ENCODE results near the gene ADCK1.
"Not testable (repeated sequence)": the region's sequence is repeated elsewhere in the genome, so short reads cannot be mapped to it uniquely, and the experiment has no call there.

ADCK1 gene

GRCh38 chr14:77950371-77951063 is 150.6 kb downstream of the ADCK1 start:
- H3K9ac ChIP-seq (ENCODE audit: low read depth, low read length) = no peak overlapping the region
- H3K9me3 ChIP-seq (ENCODE audit: control insufficient read depth, insufficient read depth, low read length) = peaks cover 4% of the 10 kb centered on the region; the same call in 1 of the 2 replicates
- H3K4me1 ChIP-seq (ENCODE audit: insufficient read depth, low read length) = no peaks in the 10 kb centered on the region
- H3K36me3 ChIP-seq (ENCODE audit: insufficient read depth, low read length) = no peaks in the 10 kb centered on the region

DNA sequence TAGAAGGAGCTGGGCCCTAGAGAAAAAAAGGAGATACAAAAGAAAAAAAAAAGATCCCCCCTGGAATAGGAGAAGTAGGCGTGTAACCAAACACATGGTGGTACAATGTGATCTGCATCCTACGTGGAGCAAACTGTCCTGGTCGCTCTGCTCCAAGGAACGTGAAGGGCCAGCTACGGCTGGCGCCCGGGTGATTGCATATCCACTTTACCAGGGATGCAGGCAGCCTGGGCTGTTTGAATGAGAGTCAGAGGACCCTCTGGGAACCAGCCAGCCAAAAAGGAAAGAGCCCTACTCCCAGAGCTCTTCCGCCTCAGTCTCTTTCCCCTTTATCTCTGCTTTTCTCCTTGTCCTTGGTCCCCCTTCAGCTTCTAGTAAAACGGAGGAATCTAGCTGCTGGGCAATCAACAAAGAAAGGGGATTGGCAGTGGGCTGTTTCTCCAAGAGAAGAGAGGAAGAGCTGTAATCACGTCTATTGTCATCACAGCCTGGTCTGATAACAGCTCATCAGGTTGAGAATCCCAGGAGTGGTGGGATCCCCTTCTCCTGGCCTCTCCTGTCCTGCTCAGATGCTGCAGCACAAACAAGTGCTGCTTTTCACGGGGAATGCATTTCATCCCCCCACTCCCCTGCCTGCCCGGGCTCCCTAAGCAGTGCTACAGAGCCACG is 156.0 kb downstream of the ADCK1 start:
- H3K9ac ChIP-seq (ENCODE audit: low read depth, low read length) = no peak overlapping the region
- no peaks in the 10 kb centered on the region for H3K4me1 ChIP-seq (ENCODE audit: insufficient read depth, low read length)
- H3K36me3 ChIP-seq (ENCODE audit: insufficient read depth, low read length) = no peaks in the 10 kb centered on the region
- H3K9me3 ChIP-seq (ENCODE audit: control insufficient read depth, insufficient read depth, low read length) = 0 out of 2 replicates have a peak, but pooled peaks cover 2% of the 10 kb centered on the region

DNA sequence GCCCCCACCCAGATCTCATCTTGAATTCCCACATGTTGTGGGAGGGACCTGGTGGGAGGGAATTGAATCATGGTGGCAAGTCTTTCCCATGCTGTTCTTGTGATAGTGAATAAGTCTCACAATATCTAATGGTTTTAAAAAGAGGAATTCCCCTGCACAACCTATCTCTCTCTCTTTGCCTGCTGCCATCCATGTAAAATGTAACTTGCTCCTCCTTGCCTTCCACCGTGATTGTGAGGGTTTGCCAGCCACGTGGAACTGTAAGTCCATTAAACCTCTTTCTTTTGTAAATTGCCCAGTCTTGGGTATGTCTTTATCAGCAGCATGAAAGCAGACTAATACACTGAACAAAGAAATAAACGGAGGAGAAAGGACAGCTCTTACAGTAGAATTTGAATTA is 159.8 kb downstream of the ADCK1 start:
- H3K36me3 ChIP-seq (ENCODE audit: insufficient read depth, low read length); H3K4me1 ChIP-seq (ENCODE audit: insufficient read depth, low read length); H3K9ac ChIP-seq (ENCODE audit: low read depth, low read length); H3K9me3 ChIP-seq (ENCODE audit: control insufficient read depth, insufficient read depth, low read length): not testable (repeated sequence)

- Histone ChIP-seq H3K36me3 (ENCODE audit: insufficient read depth, low read length) (no peaks in the 10 kb centered on the region), H3K9ac (ENCODE audit: low read depth, low read length) (no peak overlapping the region), H3K4me1 (ENCODE audit: insufficient read depth, low read length) (no peaks in the 10 kb centered on the region), H3K9me3 (ENCODE audit: control insufficient read depth, insufficient read depth, low read length) (0 out of 2 replicates have a peak, but pooled peaks cover 2% of the 10 kb centered on the region)
Observed at GRCh38 chr14:77961847-77962580, 162.1 kb downstream of the ADCK1 start.

- no peaks in the 10 kb centered on the region for H3K36me3 ChIP-seq (ENCODE audit: insufficient read depth, low read length)
- no peaks in the 10 kb centered on the region for H3K4me1 ChIP-seq (ENCODE audit: insufficient read depth, low read length)
- H3K9ac ChIP-seq (ENCODE audit: low read depth, low read length) = no peak overlapping the region
- H3K9me3 ChIP-seq (ENCODE audit: control insufficient read depth, insufficient read depth, low read length) = 0 out of 2 replicates have a peak, but pooled peaks cover 2% of the 10 kb centered on the region
Observed at GRCh38 chr14:77962731-77963520, 163.0 kb downstream of the ADCK1 start.

GRCh38 chr14:77964586-77964985 is 164.7 kb downstream of the ADCK1 start:
- no peak overlapping the region for H3K9ac ChIP-seq (ENCODE audit: low read depth, low read length)
- no peaks in the 10 kb centered on the region for H3K36me3 ChIP-seq (ENCODE audit: insufficient read depth, low read length)
- H3K9me3 ChIP-seq (ENCODE audit: control insufficient read depth, insufficient read depth, low read length) = 0 out of 2 replicates have a peak, but pooled peaks cover 2% of the 10 kb centered on the region
- no peaks in the 10 kb centered on the region for H3K4me1 ChIP-seq (ENCODE audit: insufficient read depth, low read length)

GRCh38 chr14:77965050-77965449 is 165.1 kb downstream of the ADCK1 start:
- Histone ChIP-seq H3K36me3 (ENCODE audit: insufficient read depth, low read length) (no peaks in the 10 kb centered on the region), H3K4me1 (ENCODE audit: insufficient read depth, low read length) (no peaks in the 10 kb centered on the region), H3K9ac (ENCODE audit: low read depth, low read length) (no peak overlapping the region), H3K9me3 (ENCODE audit: control insufficient read depth, insufficient read depth, low read length) (no peaks in the 10 kb centered on the region)

GRCh38 chr14:77965919-77966435 is 166.1 kb downstream of the ADCK1 start:
- H3K9ac ChIP-seq (ENCODE audit: low read depth, low read length) = peak overlapping the region; percentile 65; the same call in 1 of the 2 replicates
- H3K4me1 ChIP-seq (ENCODE audit: insufficient read depth, low read length) = no peaks in the 10 kb centered on the region
- H3K9me3 ChIP-seq (ENCODE audit: control insufficient read depth, insufficient read depth, low read length) = no peaks in the 10 kb centered on the region
- no peaks in the 10 kb centered on the region for H3K36me3 ChIP-seq (ENCODE audit: insufficient read depth, low read length)

DNA sequence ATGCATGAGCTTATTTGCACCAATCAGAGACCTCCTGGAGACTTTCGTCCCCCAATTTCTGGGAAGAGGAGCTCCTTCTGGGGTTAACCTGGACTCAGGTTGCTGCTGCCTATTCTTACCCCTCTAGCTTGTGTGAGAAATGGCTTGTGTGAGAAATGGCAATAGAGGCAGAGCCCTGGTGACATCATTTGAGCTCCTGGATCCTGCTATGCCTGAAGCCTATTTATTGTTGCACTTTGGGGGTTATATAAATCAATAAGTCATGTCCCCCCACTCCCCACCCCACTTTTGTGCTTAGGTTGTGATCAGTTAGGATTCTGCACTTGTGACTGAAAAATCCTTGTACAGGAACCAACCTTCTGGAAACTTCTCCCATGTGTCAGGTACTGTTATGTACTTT is 167.2 kb downstream of the ADCK1 start:
- H3K9me3 ChIP-seq (ENCODE audit: control insufficient read depth, insufficient read depth, low read length) = no peaks in the 10 kb centered on the region
- no peaks in the 10 kb centered on the region for H3K36me3 ChIP-seq (ENCODE audit: insufficient read depth, low read length)
- no peak overlapping the region for H3K9ac ChIP-seq (ENCODE audit: low read depth, low read length)
- H3K4me1 ChIP-seq (ENCODE audit: insufficient read depth, low read length) = no peaks in the 10 kb centered on the region

- no peaks in the 10 kb centered on the region for H3K4me1 ChIP-seq (ENCODE audit: insufficient read depth, low read length)
- H3K9ac ChIP-seq (ENCODE audit: low read depth, low read length) = no peak overlapping the region
- H3K9me3 ChIP-seq (ENCODE audit: control insufficient read depth, insufficient read depth, low read length) = no peaks in the 10 kb centered on the region
- no peaks in the 10 kb centered on the region for H3K36me3 ChIP-seq (ENCODE audit: insufficient read depth, low read length)
Observed at GRCh38 chr14:77970646-77971045, 170.7 kb downstream of the ADCK1 start.

- no peaks in the 10 kb centered on the region for H3K36me3 ChIP-seq (ENCODE audit: insufficient read depth, low read length)
- no peaks in the 10 kb centered on the region for H3K4me1 ChIP-seq (ENCODE audit: insufficient read depth, low read length)
- H3K9me3 ChIP-seq (ENCODE audit: control insufficient read depth, insufficient read depth, low read length) = no peaks in the 10 kb centered on the region
- no peak overlapping the region for H3K9ac ChIP-seq (ENCODE audit: low read depth, low read length)
Observed at GRCh38 chr14:77973246-77973645, 173.3 kb downstream of the ADCK1 start.

DNA sequence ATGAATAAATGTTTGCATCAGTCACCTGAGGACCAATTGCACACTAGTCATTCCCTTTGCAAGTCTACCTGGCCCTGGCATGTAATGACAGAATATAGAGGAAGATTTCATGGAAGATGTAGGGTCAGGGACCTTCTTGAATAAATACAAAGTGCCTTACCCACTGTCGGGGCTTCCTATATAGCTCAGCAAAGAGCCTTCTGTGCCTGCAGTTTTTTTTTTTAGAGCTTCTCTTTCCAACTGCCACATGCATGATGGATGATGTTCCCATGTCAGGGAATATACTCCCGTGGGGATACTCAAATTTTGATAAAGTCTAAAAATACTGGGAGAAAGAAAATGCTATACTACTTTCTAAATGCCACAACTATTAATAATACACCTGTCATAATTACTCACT is 176.7 kb downstream of the ADCK1 start:
- H3K4me1 ChIP-seq (ENCODE audit: insufficient read depth, low read length) = no peaks in the 10 kb centered on the region
- H3K9me3 ChIP-seq (ENCODE audit: control insufficient read depth, insufficient read depth, low read length) = no peaks in the 10 kb centered on the region
- H3K36me3 ChIP-seq (ENCODE audit: insufficient read depth, low read length) = no peaks in the 10 kb centered on the region
- no peak overlapping the region for H3K9ac ChIP-seq (ENCODE audit: low read depth, low read length)

DNA sequence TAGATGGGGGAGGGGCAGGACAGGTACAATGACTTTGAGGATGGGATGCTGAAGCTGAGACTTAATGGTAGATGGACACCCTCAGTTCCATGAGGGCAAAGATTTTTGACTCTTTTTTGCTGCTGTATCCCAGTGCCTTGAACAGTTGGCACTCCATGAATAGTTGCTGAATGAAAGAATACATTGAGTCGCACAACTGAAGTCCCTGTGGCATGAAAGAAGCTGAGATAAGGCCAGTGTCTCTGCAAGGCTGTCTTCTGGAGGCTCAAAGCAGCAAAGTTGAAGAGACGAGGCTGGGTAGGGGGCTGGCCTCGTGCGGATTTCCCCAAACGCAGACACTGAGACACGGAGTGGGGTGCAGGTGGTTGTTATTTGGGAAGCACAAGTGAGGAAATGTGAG is 179.3 kb downstream of the ADCK1 start:
- H3K36me3 ChIP-seq (ENCODE audit: insufficient read depth, low read length) = no peaks in the 10 kb centered on the region
- H3K9me3 ChIP-seq (ENCODE audit: control insufficient read depth, insufficient read depth, low read length) = no peaks in the 10 kb centered on the region
- H3K4me1 ChIP-seq (ENCODE audit: insufficient read depth, low read length) = no peaks in the 10 kb centered on the region
- H3K9ac ChIP-seq (ENCODE audit: low read depth, low read length) = no peak overlapping the region

Data from ES-I3 (cell line).